ENCODE measurements around the gene NT5C2. TPM values are rescaled to one million over a fixed set of nuclear protein-coding genes. Genes with fewer than 3 reads are reported as not detected.

The NT5C2 gene
- total RNA-seq, 1 experiment from 2014 or later = 91.2 TPM

DNA sequence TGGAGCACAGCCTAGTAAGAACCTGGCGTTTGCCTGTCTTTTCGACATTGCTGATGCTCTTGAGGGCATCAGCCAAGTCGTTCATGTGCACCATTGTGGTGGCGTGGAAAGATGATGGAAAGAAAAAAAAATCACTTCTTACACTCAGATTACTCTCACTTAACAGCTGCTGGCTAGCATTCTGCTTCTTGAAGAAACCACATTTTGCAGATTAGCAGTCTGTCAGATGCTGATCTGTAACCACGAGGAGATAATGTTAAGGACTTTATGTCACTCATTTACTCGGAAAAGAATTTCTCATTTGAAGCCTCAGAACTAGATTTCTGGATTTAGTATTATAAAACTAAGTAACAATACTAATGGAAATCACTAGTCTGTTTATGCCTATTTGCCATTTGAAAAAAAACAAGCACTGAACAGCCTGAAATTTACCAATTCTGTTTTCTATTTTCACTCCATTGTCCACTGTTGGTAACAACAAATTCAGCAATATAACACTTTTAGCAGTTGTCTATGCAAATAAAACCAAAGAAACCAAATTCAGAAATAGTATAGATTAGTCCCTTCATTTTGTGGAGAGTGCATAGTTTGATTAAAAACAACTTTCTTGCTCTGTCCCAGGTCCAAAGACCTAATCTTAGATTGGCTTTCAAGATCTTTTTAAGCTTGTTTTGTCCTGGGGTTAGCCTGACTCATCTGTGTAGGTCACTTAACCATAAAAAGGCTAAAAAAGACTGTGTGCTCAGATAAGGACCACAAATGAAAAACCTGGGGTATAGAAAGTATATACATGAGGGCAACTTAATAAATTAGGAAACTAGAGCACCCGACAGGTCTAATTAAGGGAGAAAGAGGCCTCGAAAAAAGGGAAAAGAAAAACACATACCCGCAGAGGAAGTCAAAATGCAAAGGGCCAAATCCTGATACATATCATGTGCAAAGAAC lies 67.5 kb downstream of the NT5C2 start:
- intact Hi-C loops (cut with micrococcal nuclease; ENCODE audit: unreplicated experiment) = no loop called here
- Histone ChIP-seq H3K9me3 (no peaks in the 10 kb centered on the region), H3K4me1 (peaks cover 34% of the 10 kb centered on the region), H3K27me3 (replicated peaks; ENCODE audit: control insufficient read depth, insufficient read depth, low read length) (no peaks in the 10 kb centered on the region), H3K36me3 (ENCODE audit: control insufficient read depth, insufficient read depth, low read length) (no peaks in the 10 kb centered on the region), H3K4me3 (ENCODE audit: low read depth, low read length) (no peak overlapping the region)
- Mint-ChIP-seq H3K9me3 (ENCODE audit: unreplicated experiment) (no peaks in the 10 kb centered on the region), H3K27ac (ENCODE audit: unreplicated experiment) (no peak overlapping the region), H3K4me3 (ENCODE audit: unreplicated experiment) (no peak overlapping the region), H3K4me1 (ENCODE audit: low read depth, unreplicated experiment) (peaks cover 8% of the 10 kb centered on the region), H3K36me3 (ENCODE audit: insufficient read depth, unreplicated experiment) (peaks cover 24% of the 10 kb centered on the region), H3K27me3 (ENCODE audit: insufficient read depth, unreplicated experiment) (no peaks in the 10 kb centered on the region)
- ChIA-PET CTCF (no interaction called here), POLR2A (no interaction called here)
- BruUV-seq (replicated peaks) = no TSS peak
- no peak for TF ChIP-seq CTCF (IDR thresholded peaks at IDR 0.05; ENCODE audit: insufficient read depth in 1 of 2, low read depth in 1 of 2, low read length in 1 of 2, severe bottlenecking in 1 of 2, unreplicated experiment in 1 of 2)
- no peak for DNase-seq

DNA sequence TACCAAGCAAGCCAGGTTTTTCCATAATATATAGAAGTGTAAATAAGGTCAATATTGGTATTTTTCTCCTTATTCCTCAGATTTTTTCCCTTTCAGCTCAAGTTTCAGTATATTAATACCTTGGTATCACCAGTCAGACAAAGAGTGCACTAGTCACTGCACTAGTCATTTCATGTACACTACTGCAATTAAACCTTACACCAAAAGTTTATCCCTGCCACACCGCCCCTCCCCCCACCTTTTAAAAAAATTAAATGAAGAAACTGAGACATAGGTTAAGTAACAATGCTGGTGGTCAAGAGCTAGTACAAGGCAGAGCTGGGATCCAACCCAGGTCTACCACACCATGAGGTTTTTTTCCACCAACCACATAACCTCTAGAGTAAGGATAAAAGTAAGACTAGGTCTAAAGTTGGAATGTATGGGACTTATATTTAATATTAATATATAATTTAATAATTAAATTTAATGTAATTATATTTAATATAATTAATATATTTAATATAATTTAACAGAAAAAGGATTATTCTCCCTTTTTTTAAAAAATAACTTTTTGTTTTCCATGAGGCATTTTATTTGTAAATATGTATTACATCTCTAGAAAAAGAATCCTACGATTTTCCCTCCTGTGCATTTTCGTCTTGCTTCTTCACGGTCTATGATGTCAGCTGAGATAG lies 68.5 kb downstream of the NT5C2 start:
- CTCF ChIA-PET = no interaction called here
- POLR2A ChIA-PET = no interaction called here
- intact Hi-C loops (cut with micrococcal nuclease; ENCODE audit: unreplicated experiment) = no loop called here

More for the DNA sequence above, 68.5 kb downstream of the NT5C2 start:
- DNase-seq = no peak
- peaks cover 22% of the 10 kb centered on the region for H3K36me3 Mint-ChIP-seq (ENCODE audit: insufficient read depth, unreplicated experiment)
- Histone ChIP-seq H3K27me3 (replicated peaks; ENCODE audit: control insufficient read depth, insufficient read depth, low read length) (no peaks in the 10 kb centered on the region), H3K36me3 (ENCODE audit: control insufficient read depth, insufficient read depth, low read length) (no peaks in the 10 kb centered on the region), H3K4me1 (peaks cover 42% of the 10 kb centered on the region), H3K4me3 (ENCODE audit: low read depth, low read length) (no peak overlapping the region), H3K9me3 (no peaks in the 10 kb centered on the region)
- no peak overlapping the region for H3K27ac Mint-ChIP-seq (ENCODE audit: unreplicated experiment)
- no peaks in the 10 kb centered on the region for H3K27me3 Mint-ChIP-seq (ENCODE audit: insufficient read depth, unreplicated experiment)
- no peak overlapping the region for H3K4me3 Mint-ChIP-seq (ENCODE audit: unreplicated experiment)
- no peaks in the 10 kb centered on the region for H3K9me3 Mint-ChIP-seq (ENCODE audit: unreplicated experiment)
- no peak for TF ChIP-seq CTCF (IDR thresholded peaks at IDR 0.05; ENCODE audit: insufficient read depth in 1 of 2, low read depth in 1 of 2, low read length in 1 of 2, severe bottlenecking in 1 of 2, unreplicated experiment in 1 of 2)
- peaks cover 8% of the 10 kb centered on the region for H3K4me1 Mint-ChIP-seq (ENCODE audit: low read depth, unreplicated experiment)
- BruUV-seq (replicated peaks) = no TSS peak

Measured in Caco-2 (cell line).